Testis (tissue), 2 donors: ENCODE data around the gene MAN1C1.

Experiments used
- CTCF ChIP-seq, 3 experiments: fragments of 450-650 bp in 2 of 3; fragments of 200-600 bp in 1 of 3; sonication (generic) in 1 of 3; IDR thresholded peaks; one replicate each; pipeline ENCODE4 v1.5.1; 2016 to 2019; ENCODE audit warnings: antibody characterized with exemption in 3 of 3, mild to moderate bottlenecking in 2 of 3, moderate library complexity in 1 of 3
- POLR2A ChIP-seq: fragments of 450-650 bp; IDR thresholded peaks from one replicate; pipeline ENCODE4 v1.6.1; 2017; ENCODE audit warnings: antibody characterized with exemption, mild to moderate bottlenecking, moderate library complexity

GRCh38 chr1:25690396-25690956 lies 73.9 kb downstream of the MAN1C1 start:
- no peak for TF ChIP-seq CTCF (IDR thresholded peaks at IDR 0.05)
- no peak for TF ChIP-seq POLR2A
